GM21381 (cell line): ENCODE data around the gene GNA15.

Source experiments
- ATAC-seq: cut with Tn5 transposase; IDR thresholded peaks from one replicate; pipeline ENCODE4 v1.9.1; 2021; ENCODE audit warnings: mild to moderate bottlenecking, moderate library complexity; ENCODE audit not compliant: unreplicated experiment

The GNA15 gene

DNA sequence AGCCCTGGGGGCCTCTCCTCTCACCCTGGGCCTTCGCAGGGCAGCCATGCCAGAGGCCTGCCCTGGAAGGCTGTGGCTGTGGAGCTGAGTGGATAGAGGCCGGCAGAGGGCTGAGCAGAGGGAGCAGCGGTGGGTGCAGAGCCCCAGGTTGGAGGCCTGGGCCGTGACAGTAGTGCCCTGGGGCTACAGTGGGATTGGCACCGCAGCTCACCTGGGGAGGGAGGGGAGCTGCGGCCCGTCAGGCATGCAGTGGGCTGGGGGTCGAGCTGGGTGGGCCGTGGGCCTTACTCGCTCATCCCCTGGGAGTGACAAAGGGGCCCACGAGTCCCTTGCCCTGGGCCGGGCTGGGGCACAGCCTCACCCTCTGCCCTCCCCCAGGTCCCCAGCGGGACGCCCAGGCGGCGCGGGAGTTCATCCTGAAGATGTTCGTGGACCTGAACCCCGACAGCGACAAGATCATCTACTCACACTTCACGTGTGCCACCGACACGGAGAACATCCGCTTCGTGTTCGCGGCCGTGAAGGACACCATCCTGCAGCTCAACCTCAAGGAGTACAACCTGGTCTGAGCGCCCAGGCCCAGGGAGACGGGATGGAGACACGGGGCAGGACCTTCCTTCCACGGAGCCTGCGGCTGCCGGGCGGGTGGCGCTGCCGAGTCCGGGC lies 15.1 kb upstream of the GNA15 start:
- ATAC-seq = no peak

DNA sequence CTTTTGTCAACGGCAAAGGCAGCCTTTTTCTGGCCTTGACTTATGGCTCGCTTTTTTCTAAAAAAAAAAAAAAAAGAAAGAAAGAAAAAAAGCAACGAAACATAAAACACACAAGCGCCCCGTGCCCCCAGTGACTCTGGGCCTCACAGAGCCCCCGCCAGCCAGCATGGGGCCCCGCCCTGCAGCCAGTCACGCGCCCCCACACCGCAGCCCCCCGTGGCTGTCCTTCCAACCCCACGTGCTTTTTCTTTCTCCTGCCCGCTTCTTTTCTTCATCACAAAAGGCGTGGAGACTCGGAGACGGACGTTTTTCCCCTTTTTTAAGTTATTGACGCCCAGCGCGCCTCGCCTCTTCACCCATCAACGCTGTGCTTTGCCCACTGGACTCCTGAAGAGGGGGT lies 14.4 kb upstream of the GNA15 start:
- no peak for ATAC-seq

DNA sequence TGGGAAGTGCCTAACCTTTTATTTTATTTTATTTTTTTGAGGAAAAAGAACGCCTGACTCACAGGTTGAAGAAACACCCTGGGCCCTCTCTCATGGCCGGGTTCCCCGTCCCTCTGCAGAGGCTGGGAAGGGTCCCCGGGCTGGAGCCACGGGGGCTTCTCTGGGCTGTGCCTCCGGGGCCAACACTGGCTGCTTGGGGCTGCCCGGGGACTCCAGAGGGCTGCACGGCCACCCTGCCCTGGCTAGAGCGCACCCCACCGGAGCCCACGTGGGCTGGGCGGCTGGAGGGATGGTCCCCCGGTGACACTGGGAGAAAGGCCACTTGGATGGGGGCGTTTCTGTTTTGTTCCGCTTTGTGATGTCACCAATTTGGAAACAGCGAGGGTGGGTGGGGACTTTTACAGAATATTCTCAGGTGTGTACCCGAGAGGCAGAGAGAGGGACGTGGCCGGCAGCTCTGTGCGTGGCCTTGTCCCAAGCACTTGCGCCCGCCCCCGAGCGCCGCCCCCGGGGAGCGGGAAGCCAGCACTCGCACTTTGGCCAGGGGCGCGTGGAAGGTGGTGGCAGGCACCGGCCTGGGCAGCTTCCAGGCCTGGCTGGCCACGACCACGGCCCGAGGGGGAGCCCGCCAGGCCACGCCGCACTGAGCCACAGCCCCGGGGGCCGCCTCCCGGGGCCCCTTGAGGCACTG lies 13.9 kb upstream of the GNA15 start:
- no peak for ATAC-seq

DNA sequence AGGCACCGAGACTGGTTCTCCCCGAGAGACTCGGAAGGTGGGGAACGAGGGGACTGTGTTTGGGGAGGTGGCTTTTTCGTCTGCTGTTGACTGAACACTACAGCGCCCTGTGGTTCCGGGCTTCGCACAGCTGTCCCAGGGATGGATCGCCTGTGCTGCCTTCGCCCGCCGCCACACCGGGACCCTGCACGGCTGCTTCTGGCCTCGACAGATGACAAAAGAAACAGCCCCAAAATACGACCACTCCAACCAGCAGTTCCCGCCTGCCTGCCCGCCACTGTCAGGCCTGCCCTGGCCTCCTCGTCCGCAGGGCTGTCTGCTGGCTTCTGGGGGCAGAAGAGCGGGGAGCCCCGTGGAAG lies 13.3 kb upstream of the GNA15 start:
- ATAC-seq = no peak

DNA sequence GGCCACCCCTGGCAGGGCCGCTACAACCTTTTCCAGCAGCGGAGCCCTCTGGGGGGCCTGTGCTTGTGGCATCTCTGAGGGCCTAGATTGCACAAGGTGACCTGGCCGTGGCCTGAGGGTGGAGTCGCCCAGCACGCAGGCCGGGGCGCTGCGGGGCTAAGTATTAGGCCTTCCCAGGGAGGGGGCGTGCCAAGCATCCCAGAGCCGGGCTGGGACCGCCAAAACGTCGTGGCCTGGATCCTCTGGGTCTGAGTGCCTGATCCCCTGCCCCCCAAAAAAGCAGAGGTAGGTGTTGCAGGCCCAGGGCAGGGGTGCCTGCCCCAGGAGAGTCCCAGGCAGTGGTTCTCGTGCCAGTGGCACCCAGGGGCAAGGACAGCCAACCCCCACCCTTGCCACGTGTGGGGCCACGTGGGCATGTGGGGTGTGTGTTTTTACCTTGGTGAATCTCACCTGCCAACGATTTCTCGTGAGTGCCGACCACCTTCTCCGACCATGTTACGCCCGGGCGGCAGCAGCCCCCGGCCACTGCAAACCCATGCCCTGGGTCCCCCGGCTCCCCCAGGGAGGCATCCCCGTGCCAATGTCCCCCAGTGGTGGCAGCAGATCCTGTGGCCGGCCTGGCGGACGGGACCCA lies 12.6 kb upstream of the GNA15 start:
- ATAC-seq = no peak

DNA sequence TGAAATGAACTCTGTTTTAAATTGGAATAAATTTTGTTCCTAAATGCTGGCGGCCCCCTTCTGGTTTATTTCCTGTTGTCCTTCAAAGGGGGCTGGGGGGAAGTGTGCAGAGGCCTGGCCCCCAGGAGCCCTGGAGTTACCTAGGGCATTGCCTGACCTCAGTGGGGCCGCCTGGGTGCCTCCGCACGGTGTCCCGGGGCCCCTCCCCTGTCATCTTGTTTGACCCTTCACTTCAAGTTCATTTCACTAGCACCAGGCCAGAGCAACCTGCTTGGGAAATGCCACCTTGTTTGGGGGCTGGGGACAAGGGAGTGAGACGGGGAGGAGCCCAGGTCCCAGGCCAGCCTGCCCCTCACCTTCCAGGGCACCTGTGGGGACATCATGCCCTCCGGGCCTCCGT lies 11.9 kb upstream of the GNA15 start:
- ATAC-seq = no peak

DNA sequence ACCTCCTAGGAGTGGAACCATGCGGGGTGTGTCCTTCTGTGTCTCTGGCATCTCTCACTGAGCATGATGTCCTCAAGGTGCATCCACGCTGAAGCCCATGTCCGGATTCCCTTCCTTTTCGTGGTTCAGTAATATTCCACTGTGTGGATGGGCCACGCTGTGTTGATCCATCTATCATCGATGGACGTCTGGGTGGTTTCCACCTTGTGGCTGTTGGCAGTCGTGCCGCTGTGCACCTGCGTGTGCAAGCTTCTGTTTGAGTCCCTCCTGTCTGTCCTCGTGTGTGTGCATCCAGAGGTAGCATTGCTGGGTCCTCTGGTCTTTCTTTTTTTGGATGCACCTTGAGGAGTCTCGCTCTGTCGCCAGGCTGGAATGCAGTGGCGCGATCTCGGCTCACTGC lies 11.2 kb upstream of the GNA15 start:
- no peak for ATAC-seq

DNA sequence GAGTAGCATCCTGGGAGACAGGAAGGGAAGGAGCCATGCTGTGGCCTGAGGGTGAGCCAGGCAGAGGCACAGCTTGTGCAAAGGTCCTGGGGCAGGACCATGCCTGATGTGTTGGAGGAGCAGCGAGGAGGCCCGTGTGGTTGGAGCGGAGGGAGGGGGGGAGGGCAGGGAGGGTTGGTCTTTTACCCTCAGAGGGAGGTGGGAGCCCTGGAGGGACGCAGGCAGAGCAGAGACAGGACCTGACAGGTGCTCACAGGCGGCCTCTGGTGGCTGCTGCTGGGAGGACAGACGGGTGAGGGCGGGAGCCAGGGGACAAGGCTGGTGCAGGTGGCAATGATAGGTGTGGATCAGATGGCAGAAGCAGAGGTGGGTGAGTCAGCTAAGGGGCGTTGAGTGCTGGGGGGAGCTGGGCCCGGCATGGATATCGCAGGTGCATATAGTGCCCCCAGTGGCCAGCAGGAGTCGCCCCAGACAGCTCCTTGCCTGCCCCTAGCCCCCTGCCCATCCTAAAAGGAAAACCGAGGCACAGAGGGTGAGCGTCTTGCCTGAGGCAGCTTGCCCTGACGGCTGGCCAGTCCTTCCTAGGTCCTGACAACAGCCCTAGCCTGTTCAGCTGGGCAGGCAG lies 9.8 kb upstream of the GNA15 start:
- no peak for ATAC-seq

DNA sequence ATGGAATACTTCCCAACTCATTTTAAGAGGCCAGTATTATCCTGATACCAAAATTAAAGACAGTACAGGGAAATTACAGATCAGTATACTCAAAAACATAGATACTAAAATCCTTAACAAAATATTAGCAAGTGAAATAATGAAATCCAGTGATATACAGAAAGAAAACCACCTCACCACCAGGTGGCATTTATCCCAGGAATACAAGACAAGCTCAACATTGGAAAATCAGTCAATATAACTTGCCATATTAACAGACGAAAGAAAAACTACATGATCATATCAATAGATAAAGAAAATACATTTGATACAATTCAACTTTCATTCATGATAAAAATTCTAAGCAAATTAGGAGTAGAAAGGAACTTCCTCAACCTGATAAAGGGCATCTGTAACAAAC lies 6.7 kb upstream of the GNA15 start:
- ATAC-seq = no peak

DNA sequence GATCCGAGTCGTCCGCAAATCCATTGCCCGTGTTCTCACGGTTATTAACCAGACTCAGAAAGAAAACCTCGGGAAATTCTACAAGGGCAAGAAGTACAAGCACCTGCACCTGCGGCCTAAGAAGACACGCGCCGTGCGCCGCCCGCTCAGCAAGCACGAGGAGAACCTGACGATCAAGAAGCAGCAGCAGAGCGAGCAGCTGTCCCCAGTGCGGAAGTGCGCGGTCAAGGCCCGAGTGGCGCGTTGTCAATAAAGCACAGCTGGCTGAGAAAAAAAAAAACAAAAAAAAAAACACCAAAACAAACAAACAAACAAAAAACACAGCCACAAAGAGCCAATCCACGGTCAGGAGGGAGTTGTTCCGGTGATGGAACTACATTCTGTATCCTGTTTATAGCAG lies 4.7 kb upstream of the GNA15 start:
- no peak for ATAC-seq

DNA sequence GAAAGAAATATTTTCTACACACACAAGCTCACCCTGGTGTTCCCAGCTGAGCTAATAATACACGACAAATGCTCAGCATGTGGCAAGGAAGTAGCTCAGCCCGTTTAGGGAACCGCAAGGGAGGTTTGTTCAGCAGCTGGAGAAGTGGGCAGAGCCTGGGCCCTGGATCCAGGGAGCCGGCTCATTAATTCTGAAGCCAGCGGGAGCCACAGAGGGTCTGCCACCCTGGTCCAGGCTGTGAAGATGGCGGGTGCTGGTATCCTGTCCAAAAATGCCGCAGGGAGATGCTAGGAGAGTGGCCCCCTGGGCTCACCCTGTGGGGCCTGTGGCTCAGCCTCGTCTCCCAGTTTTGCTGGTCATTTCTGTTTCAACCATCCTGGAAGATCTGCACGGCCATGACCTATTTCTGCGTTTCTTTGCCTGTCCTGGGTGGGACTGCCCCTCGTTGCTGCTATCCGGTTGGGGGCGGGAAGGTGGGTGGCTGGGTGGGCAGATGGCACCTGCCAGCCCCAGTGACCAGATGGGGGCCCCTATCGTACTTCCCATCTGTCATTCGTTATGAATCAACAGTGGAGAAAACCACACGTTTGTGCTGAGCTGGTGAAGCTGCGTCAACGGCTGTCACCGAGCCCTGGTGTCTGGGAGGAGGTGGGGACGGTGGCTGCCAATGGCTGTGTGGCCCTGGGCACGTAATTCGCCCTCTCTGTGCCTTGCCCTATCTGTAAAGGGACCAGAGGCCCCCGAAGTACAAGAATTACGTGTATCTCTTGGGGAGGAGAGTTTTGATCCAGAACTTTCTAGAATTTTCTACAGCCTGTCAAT lies 2.7 kb upstream of the GNA15 start:
- peak; percentile 55 for ATAC-seq

DNA sequence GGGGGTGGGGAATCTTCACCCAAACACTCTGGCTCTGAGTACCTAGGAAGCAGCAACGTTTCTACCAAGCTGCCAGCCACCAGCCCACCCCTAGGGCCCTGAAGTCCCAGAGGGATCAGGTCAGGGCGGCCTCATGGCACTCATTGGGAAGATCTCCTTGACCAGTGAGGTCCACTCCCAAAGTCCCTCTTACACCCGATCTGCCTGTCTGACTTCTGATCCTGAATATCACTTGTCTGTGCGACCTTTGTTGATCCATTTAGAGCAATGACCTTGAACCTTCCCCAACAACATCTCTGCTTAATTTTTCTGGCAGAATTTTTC lies 2.1 kb upstream of the GNA15 start:
- ATAC-seq = peak; percentile 17

DNA sequence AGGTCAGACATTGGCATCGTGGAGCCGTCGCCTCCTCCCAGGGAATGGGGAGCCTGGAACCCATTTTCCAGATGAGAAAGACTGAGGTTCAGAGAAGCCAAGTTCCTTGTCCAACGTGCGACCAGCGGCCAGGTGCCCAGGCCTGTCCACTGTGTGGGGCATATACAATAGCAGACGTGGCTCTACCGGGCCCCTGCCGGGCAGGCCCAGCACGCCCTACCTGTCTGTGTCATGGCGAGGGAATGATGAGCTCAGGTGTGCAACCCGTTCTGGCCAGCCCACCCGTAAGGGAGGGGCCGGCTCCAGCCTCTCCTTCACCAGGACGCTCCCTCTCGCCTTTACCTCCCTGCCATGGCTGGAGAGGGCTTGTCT lies 837 bp downstream of the GNA15 start:
- ATAC-seq = no peak

DNA sequence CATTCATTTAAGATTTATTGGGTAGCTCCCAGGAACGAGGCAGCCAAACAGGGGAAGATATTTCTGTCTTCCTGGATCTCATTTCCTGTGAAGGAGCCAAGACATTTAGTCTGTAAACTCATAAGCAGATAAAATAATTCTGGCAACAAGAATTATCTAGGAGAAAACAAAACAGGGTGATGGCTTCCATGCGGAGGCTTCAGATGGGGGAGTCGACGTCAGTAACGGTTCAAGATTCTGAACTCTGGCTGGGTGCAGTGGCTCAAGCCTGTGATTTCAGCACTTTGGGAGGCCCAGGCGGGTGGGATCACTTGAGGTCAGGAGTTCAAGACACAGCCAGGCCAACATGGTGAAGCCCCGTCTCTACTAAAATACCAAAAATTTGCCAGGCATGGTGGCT lies 1.3 kb downstream of the GNA15 start:
- ATAC-seq = no peak

DNA sequence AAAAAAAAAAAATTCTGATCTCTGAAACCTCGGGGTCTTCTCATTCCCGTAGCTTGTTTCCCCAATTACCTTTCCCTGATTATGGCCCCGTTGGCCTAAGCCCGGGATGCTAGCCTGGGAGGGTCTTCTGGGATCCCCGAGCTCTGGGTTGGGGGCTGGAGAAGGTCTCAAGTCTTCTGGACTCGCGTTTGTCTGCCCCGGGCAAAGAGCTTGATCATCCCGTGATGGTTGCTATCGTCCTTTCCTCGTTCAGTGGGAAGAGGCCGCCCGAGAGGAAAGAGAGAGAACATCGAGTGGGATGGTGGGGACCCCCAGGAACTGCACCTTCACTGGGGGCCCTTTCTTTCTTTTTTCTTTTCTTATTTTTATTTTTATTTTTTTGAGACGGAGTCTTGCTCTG lies 2.4 kb downstream of the GNA15 start:
- ATAC-seq = no peak

DNA sequence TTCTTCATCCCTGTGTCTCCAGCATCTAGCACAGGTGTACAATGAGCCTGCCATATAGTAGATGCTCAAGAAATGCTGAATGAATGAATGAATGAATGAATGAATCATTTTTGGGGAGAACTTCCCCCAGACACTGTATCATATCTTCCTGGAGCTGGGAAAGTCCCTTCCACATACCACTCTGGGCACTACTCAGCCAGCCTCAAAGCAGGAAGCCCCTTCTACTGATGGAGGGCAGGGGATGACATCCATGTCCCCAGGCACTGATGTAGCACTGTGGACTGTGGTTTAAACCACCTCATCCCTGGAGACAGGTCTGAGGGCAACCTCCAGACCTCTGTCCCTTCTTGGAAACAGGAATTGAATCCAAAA lies 4.8 kb downstream of the GNA15 start:
- ATAC-seq = no peak

DNA sequence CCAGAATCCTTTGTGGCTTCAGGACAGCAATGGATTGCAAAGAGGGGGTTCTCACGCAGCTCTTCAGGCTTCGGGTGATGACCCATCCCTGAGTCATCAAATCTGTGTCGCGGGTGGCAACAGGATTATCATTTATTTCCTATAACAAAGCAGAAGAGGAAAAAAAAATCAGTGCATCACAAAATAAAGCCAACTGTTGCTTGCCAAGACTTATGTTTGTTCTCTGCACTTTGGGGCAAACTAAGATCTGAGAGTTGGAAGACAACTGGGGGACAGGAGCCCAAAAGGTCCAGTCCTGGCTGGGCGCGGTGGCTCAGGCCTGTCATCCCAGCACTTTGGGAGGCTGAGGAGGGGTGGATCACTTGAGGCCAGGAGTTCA lies 6.4 kb downstream of the GNA15 start:
- ATAC-seq = no peak

DNA sequence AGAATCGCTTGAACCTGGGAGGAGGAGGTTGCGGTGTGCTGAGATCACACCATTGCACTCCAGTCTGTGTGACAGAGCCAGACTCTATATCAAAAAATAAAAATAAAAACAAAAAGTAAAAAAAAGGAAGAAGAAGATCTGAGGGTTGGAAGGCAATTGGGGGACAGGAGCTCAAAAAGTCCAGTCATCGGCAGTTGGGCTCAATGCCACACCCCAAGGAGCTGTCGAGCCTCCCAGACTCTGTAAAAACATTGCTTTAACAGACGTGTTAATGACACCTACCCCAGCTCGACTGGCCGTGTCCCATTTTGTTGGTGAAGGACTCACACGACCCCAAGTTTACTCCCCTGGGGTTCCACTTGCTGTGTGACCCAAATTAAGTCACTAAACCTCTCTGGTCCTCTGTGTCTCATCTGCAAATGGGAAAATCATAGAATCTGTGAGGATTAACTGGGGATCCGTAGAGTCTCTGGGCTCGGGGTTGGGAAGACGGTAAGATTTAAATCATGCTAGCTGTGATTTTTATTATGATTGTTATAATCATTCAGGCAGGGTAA lies 7.0 kb downstream of the GNA15 start:
- no peak for ATAC-seq

DNA sequence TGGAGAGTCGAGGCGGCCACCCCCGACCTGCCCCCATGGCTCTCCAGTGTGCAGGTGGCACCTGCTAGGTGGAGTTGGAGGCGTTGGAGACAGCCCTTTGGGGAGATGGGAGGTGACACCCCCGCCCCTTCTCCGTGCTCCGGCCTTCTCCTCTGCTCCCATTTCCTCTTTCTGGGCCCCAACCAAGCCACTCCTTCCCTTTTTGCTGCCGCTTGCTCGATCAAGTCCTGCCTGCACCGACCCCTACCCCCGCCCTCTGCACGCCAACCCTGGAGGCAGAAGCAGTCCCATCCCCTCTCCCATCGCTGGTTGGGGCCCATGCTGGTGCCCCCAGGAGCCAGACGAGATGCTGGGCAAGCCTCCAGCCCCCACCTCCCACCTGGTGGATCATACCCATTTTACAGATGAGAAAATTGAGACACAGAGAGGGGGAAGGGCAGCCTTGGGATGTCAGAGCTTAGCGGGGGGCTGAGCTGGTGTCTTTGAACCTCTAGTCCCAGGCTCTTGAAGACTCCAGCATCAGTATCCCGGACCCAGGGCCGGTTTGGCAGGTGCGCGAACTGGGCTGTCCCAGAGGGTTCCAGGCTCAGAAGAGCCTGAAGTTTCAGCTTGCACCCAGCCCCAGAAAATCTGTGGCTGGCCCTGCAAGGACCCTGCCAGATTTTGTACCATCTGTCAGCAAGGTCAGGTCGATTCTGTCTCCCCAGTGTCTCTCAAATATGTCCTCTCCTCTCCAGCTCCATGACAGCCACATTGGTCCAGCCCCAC lies 10.3 kb downstream of the GNA15 start:
- ATAC-seq = no peak

DNA sequence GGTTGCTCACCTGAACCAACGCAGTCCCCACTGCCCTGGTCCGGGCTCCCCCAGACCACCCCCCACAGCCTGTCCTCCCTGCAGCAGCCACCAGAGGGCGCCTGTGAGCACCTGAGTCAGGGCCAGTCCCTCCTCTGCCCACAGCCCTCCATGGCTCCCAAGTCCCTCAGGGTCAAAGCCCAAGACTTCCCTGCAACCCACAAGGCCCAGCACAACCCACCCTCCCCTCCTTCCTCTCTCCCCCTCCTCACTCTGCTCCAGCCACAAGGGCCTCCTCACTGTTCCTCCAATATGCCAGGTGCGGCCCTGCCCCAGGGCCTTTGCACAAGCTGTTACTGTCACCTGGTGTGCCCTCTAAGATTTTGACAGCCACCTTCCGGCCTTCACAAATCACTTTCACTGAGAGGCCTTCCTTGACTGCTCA lies 10.9 kb downstream of the GNA15 start:
- no peak for ATAC-seq

DNA sequence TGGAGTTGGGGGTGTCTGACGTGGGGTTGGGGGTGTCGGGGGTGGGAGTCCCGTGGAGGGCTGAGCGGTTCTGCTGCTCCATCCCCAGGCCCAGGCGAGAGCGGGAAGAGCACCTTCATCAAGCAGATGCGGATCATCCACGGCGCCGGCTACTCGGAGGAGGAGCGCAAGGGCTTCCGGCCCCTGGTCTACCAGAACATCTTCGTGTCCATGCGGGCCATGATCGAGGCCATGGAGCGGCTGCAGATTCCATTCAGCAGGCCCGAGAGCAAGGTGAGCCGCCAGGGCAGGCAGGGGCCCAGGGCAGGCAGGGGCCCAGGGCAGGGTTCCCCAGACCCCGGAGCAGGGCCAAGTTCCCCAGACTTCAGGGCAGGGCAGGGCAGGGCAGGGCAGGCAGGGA lies 12.7 kb downstream of the GNA15 start:
- no peak for ATAC-seq
